Measurements from ENCODE around the gene PTH2.
"Not testable (repeated sequence)": the region's sequence is repeated elsewhere in the genome, so short reads cannot be mapped to it uniquely, and the experiment has no call there.

The PTH2 gene

GRCh38 chr19:49378512-49378911, 44.7 kb downstream of the PTH2 start:
- no peak for DNase-seq (ENCODE audit: low spot score)

GRCh38 chr19:49374665-49375434, 48.4 kb downstream of the PTH2 start:
- DNase-seq (ENCODE audit: low spot score), result no peak

- not testable (repeated sequence) for DNase-seq (ENCODE audit: low spot score)
These were observed 50.1 kb downstream of the PTH2 start for GRCh38 chr19:49373174-49373573.
